Measurements from ENCODE around the gene MLLT10.

MLLT10 gene

DNA sequence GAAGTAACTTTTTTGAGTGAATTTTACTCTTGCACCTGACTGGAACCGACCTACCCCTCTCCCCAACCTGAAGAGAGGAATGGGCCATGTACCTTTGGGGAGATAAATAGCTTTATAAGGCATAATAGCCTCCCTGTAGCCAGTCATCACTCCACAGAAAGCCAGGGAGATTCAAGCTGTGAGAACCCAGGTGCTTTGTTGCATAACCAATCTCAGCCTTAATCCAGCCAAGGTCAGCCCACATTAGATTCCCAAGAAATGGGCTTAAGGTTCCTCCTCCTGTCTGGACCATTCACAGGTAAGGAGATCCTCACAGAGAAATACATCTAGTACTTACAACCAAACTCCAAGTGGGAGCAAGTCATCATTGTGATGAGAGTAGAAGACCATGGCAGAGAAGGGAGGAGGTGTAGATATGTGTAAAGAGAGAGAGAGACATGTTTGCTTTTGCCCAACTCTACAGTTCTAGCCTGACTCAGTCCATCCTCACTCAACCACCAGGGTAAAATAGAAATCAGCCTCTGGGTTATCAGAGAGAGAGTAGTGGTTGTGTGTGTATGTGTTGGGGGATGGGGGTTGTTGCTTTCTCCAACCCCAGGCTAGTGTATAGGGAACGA lies 32.2 kb upstream of the MLLT10 start:
- DNase-seq: no peak

DNA sequence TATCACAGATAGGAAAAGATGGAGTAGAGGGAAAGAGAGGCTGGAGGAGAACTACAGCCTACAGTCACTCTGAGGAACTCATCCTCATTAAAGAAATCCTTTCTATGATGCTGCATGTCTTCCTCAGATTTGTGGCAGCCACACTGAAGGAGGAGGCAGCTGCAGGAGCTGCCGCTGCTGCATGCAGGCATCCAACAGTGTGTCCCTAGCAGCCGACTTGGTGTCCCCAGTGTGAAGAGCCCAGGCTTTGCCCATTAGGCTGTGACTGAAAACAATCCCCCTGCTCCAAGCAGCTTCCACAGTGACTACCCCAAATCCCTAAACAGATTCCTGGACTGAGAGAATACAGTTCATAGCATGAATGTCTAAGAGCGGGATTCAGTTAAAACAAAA lies 31.7 kb upstream of the MLLT10 start:
- DNase-seq: no peak

DNA sequence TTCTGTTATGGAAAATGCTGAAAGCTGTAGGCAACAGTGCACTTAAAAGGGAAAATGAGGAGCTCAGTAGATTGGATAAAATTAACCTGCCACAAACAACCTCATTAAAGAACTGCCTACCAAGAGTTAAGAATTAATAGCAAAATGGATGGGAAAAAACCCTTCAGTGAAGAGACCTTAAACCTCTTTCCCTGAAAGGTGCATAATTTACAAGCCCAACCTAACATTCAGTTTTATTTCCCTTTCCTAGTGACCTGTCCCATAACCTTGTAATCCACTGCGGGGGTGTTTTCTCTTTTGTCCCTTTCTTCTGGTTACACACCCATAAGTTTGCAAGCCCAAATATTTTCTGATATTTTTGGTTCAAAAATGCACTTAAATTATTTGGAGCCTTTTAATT lies 30.5 kb upstream of the MLLT10 start:
- DNase-seq: no peak

DNA sequence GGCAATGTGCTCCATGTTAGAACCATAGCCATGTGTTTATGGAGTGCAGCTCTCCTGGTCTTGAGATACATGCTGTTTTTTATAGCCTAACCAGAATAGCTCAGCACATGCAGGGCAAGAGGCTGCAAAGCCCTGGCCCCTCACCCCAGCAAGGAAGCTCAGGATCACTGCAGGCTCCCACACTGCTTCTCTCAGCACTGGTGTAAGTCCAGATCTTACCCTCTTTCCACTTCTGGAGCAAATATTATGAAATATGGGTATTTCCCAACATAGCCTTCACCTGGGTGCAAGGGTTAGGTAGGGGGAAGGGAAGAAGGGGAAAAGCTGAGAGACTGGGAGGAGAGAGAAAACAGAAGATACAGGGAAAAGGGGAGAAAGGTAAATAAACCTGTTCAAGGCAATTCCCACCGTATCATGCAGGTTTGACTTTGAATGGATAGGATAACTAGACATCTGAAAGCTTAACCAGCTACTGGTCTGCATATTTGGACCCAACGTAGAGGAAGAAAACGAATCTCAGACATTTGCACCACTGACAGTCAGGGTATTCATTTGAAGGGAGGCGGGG lies 28.2 kb upstream of the MLLT10 start:
- no peak for DNase-seq

DNA sequence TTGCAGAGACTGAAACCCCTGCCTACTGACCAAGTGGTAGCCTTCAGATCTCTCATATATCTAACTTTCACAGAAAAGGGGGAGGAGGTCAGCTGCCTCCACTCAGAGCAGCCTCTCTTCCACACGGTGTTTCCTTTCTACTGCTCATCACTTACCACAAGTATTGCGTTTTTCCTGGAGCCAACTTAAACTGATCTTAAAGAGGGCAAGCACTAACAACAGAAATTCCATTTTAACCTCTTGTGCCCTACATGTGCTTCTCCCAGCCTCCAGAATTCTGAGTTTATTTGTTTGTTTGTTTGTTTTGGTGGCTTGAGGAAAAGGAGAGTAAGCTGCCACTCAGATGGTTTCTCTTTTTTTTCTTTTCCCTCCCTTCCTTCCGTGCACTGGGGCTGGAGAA lies 27.7 kb upstream of the MLLT10 start:
- no peak for DNase-seq

DNA sequence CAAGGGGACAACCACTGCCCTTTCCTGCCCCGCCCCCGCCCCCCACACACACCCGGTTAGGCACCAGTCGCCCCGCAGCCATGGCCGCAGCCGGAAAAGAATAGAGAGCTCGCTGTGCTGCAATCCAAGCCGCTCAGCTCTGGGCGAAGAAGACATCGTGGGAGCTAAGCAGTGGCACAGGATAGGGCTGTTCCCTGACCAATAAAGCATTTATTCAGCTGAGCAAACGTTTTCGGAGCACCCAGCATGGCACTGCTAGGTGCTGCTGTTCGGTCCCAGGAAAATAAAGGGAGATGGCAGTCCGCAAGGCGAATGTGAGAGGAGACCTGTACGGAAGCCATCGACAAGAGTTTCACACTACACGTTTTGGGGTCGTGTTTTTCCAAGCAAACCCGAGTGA lies 26.9 kb upstream of the MLLT10 start:
- DNase-seq: no peak

DNA sequence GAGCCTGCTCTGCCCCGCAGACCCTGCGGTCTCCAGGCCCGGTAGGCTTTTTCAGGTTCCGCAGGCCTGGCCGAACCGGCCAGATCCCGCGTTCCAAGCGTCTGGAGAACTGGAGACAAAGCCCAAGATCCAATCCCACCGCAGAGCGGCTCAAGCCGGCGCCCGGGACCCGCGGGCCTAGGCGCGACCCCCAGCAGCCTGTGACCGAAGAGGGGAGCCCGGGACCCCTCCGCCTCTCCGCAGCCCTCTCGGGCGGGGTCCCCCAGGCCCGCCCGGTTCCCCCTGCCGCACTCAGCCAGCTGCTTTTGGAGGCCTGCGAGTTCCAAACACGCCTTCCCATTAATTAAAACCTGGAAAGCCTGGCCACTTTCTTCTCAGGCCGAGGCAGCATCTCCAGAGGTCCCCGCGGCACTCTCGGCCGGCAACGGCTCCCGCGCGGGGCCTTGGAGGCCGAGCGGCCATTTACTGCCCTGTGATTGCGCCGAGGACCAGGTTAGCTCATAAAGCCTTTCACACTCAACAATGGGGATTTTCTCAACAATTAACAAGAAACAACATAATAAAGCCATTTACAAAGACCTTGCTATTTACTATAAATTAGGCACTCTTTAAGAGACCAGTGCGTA lies 25.2 kb upstream of the MLLT10 start:
- DNase-seq: no peak

DNA sequence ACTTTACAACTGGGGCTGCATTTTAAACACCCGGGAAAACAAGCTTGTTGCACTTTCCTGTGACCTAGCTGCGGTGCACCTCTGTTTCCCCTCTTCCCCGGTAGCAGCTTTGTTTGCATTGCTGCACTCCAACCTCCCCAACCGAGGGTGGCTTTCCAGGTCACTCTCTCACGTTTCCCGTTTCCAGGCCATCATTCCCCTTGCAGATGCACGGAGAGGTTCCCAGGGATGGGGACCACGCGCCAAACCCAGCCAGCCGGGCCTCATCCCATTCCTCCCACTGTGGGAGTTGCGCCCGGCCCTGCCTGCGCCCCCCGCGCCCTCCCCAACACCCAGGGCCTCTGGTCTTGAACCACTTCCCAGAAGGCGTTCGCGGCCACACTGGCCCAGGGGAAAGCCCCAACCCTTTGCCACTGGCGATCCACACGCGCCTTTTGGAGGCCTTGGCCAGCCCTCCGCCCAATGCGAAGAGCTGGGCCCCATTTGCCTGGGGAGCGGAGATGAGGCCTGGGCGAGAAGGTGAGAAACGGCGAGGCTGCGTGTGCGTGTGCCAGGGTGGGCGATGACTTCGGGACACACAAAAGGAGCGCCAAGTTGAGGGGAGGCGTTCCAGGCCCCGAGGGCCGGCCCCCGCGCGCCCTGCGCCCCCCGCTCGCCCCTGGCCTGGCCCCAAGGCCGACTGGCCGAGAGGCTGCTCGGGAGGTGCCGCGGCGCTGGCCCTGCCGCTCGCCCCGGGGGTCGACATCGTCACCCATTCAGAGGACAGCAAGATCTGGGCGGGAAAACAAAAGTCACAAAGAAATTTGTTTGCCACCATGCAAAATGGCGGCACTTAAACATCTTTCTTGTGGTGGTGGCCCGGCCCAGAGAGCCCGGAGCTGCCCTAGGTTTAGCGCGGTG lies 24.4 kb upstream of the MLLT10 start:
- no peak for DNase-seq

DNA sequence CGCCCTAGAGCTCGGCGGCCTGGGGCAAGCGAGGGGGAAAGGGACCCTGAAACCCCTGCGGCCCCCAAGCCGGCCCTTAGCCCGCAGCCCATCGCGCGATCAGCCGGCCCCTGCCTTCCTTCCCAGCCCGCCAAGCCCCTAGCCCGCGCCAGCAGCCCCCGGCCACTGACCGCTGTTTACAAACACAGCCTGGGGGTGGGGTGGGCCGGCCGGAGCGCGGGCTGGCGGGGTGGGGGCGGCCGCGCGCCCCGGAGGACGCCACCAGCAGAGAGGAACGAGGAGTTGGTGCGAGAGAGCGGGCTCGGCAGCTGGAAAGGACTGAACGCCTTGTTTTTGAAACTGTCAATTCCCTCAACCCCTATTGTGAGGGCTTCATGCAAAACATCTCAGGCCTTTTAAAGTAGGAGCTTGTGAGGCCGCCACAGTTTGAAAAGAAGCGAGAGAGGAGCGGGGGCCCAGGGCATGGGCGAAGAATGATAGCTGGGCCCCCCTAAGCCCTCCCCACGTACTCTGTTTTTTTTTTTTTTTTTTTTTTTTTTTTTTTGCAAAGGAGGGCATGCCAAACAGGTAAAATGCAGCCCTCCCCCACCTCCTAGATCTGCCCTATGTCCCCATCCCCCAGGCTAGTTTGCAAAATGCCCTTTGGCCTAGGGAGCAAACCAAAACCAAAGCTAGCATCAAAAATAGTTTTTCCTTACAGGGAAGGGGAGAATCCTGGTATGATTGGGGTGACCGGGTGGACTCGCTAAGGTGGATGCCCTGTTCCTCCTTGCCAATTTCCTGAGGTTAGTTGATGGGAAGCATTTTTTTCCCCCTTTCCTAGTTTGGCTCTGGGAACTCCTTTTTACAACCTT lies 23.6 kb upstream of the MLLT10 start:
- no peak for DNase-seq

DNA sequence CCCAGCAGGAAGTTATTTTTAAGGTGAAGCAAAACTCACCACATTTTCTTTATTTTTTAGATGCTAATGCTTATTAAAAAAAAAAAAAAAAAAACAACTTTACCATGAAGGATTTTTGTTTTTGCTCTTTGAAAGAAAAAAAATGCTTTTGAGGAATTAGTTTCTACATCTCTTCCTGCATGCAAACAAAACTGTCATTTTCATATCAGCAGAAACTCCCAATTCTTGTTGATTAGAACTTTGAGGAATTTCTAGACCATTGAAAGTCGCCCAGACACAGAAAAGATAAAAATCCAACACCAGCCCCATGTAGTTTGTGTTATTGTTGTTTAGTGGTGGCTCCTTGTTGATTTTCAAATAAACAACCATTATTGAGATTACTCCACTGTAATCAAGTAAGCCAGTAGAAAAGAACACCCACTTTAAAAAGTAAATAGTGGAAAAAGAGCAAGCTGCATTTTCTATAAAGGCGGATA lies 22.9 kb upstream of the MLLT10 start:
- no peak for DNase-seq

DNA sequence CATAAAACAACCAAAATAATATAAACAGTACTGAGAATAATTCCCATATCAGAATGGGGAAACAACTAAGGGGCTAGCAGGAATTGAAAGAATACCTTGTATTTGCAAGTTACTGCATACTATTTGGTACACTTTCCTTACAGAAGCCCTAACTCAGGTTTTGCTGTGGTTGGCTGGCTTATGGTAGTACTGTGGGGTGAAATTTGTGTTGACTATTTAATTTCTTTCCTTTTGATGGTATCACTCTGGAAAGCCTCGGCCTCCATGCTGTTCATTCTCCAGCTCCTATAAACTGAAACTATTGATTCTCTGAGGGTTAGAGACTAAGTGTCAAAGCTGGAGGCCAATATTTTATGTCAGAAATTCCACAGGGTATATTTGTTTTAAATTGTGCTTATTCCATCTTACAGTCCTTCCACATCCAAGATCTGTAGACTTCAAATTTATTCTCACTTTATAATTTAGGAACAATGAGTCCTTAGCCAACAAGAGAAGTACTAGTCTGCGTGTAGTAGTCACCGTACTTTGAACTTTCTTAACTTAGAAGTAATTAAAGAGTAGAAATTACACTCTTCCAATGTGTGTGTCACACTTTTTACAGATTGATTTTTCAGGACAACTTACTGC lies 22.0 kb upstream of the MLLT10 start:
- no peak for DNase-seq

DNA sequence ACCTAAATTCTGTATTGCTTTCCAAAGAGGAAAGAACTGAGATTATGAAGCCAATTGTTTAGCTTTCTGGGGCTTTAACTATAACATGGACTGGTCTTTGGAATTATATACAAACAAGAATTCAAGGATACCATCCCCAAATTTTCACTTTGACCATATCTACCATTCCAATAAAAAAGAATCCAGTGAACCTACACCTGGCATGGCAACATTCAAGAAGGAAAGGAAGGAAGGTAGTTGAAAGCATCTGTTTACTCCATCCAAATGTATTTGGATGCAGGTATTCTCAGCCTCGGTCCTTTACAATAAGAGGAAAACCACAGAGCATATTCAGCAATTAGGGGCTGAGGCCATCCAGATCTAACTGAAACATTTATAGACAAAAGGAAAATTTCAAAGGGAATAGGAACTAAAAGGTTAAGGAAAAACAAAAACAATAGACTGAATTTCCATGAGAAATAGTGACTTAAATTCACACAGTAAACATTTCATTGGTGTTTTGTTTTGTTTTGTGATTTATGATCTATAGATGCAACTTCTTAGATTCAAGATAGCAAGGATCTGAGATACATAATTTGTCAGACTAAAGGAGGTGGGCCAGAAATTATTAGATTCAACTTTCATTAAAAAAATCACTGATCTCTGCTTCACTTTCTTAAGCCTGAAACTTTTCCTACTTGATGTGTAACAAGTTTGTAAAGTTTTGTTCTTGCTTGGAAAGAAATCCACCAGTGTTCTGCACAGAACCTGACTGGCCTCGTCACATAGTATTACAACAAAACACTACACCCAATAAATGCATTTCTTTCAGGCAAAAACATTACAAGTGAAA lies 21.2 kb upstream of the MLLT10 start:
- no peak for DNase-seq

DNA sequence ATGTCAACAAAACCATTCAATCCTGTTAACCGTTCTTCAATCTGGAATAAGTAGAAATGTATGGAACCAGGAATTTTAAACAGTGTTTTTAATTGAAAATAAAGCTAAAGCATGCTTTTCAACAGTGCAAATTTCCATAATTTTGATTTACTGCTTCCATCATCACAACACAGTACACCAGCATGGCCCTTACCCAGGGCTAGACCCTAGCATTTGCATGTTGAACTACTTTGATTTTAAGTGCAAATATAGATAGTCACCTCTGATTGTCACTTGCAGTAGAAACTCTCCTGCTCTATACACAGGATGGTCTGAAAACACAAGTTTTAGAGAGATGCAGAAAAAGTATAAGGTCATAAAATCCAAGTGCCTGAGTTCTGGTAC lies 20.6 kb upstream of the MLLT10 start:
- DNase-seq: no peak

DNA sequence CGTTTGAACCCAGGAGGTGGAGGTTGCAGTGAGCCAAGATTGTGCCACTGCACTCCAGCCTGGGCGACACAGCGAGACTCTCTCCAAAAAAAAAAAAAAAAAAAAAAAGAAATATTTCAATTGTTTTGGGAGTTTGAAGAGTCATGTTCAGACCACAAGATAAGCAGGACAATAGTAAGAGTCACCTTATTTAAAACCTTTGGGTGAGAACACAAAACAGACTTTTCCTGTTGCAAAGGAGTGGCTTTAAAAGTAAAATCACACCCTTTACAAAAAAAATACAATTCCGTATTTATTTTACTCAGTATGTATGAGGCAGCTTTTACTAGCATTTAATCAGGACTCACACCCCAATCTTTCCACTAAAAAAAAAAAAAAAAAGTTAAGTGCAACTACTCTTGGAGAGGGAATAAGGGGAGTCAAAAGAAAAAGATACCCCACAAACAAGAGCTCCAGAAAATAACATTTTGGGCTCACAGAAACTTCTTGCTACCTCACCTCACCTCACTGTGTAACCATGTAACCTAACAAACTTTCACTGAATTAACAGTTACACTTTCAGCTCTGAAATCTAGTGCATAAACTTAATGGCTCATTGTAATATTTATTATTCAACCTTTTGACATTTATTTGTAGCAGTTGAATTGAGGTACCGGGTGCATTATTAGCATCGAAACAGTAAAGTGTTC lies 19.8 kb upstream of the MLLT10 start:
- no peak for DNase-seq

DNA sequence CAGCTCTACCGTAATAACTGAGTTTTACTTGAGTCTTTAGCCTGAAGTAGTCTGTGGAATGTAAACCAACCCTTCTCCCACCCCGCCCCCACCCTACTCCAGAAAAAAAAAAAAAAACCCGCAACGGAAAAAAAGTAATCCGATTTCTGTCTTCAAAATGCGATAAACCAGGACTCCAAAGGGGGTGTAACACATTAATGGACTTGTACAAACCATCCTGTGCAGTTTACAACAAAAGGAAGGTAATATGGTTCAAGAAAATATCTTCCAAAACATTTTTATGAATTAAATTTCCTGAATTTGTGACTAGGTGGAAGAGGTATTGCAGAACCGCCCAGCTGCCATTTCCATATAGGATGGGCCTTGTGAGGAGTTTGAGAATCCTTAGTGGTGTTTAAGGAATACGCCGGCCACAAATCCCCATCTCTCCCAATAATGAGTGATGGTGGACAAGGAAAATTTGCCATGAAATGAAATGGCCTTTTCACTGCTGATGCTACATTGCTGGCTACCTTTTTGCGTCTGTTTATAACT lies 19.1 kb upstream of the MLLT10 start:
- DNase-seq: no peak

DNA sequence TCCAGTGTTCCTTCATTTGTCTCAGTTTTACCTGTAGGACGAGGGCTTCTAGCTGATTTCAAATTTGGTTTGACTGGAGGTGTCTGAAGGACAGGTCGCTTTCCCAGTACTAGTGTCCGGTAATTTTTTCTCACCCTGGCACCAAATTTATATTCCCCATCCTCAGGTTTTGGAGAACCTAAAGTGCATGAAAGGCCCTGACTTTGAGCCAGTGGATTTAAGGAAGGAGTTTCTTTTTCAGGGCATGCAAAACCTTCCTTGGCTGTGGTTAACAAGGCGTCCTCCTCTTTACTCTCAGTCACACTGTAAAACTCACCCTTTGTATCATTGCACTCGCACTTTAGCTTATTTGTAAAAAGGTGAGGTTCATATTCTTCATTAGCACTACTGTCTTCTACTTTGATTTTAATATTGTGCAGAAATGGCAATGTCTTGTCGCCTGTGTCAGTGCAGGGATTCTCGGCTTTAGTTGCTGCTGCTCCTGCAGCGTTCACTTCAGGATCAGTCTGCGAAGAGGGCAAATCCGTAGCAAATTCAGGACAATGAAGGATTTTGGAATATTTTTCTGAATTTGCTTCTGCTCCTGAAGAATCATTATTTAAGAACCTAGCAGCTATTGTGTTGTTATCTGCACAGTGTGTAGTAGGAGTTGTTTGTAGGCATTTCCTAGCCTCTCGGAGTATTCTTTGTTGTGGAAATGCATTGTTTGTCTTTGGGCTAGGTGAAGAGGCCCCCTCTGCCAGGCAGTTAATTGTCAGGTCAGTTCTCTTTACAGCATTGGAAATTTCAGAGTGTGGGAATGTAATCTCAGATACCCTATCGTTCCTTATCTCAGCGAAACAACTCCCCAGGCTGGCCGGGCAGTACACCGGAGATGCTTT lies 18.4 kb upstream of the MLLT10 start:
- DNase-seq: no peak

DNA sequence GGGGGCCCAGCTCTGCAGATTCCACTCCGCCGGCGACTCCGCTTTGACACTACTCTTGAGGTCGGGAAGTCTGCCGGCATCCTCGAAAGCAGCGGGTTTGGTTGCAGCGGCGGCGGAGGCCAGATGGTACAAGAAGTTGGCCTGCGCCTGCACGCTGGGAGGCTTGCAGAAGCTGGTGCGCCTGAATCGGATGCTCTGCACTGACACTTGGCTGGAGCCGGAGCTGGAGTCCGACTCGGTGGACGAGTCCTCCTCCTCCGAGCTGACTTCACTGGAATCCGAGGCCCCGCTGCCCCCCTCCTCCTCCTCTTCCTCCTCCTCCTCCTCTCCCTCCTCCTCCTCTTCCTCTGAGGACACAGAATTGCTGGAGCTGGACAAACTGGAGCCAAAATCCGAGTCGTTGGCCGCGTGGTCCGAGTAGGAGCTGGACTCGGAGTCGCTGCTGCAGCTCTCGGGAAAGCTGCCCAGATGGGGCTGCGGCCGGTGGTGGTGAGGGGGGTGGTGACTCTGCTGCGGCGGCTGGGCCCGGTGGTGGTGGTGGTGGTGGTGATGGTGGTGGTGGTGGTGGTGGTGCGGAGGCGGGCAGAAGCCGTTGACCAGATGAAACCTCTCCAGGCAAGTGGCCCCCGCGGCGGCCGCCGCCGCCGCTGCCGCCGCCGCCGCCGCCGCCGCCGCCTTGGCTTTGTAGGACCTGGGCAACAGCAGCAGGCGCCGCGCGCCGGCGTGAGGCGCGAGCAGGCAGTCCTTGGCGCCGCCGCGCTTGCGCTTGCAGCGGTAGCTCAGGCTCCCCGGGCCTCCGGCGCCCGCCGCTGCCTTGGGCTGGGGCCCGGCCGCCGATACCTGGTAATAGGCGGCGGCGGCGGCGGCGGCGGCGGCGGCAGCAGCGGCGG lies 17.5 kb upstream of the MLLT10 start:
- DNase-seq: peak; percentile 30
